Lower lobe of right lung (tissue), 2 donors: ENCODE measurements around the gene HP1BP3. TPM values are rescaled to one million over a fixed set of nuclear protein-coding genes. Genes with fewer than 3 reads are reported as not detected.

Experiments
- ATAC-seq, 2 donors: fragments of 200-7000 bp; cut with Tn5 transposase; one replicate each; pipeline ENCODE4 v1.9.1; 2020 to 2022; ENCODE audit warnings: mild to moderate bottlenecking in 2 of 2, moderate library complexity in 2 of 2
- DNase-seq: peaks from one replicate; pipeline ENCODE4 v3.0.0-alpha.2; 2020
- H3K27ac ChIP-seq: fragments of 200-600 bp; one replicate; pipeline ENCODE4 v1.8.0; 2022
- H3K27me3 ChIP-seq: fragments of 200-600 bp; one replicate; pipeline ENCODE4 v1.8.0; 2022; ENCODE audit warnings: low read depth
- H3K36me3 ChIP-seq: fragments of 200-600 bp; one replicate; pipeline ENCODE4 v1.8.0; 2022; ENCODE audit warnings: mild to moderate bottlenecking
- H3K4me1 ChIP-seq: fragments of 200-600 bp; one replicate; pipeline ENCODE4 v1.8.0; 2022
- H3K4me3 ChIP-seq: fragments of 200-600 bp; one replicate; pipeline ENCODE4 v1.8.0; 2022; ENCODE audit warnings: mild to moderate bottlenecking
- H3K9me3 ChIP-seq: fragments of 200-600 bp; one replicate; pipeline ENCODE4 v1.8.0; 2022
- CTCF ChIP-seq: fragments of 200-600 bp; IDR thresholded peaks from one replicate; pipeline ENCODE4 v1.8.0; 2022; ENCODE audit warnings: antibody characterized with exemption, mild to moderate bottlenecking
- intact Hi-C: fragments of 100-400 bp; cut with DNase I; formaldehyde crosslinking; loops from one replicate; pipeline ENCODE4 v1.11.0; 2022
- total RNA-seq: library from RNA; stranded (reverse); fragmentation: NEBNext Ultra II Directional; extraction: Animal tissue kit (Norgen Biotek cat#: 25700); gene quantifications from one replicate; pipeline ENCODE4 v1.2.1, GENCODE V29; 2021
- donor health status: DM: no; HTN: yes; CAD: no; lungs with severe emphysema.

The HP1BP3 gene
- total RNA-seq, 1 donor from 2014 or later = 253 TPM

DNA sequence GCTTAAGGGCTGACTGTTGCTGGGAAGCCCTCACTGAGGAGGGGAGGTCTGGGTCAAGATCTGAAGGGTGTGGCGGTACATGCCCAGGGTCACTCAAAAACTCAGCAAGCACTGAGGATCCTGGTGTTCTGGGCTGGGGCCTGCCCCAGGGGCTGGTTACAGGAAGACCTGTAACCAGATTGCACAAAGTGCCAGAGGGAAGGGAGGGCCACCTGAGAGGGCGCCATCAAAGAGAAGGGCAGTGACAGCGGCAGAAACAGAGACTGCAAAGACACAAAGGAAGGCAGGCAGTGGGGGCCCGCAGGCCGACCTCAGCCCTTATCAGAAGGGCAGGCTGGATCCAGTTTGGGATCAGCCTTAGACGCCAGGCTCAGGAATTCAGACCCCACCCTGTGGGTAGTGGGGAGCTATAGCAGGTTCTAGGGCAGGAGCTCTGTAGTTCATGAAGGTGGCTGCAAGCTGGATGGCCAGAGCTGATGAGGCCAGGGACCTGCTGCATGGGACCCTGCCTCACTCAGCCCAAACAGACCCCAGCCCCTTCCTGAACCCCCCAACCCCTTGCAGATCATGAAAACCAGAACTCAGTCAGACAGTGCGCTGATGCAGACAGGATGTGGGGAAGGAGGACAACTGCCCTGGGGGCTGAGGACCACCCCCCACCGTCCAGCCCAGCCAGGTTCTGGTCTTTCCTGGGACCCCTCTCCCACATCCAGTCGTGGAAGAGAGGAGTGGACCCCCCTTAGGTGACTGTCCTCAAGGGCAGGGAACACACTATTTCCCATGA, 58.5 kb downstream of the HP1BP3 start:
- no peak for TF ChIP-seq CTCF
- Histone ChIP-seq H3K4me1 (peaks cover 25% of the 10 kb centered on the region), H3K9me3 (no peaks in the 10 kb centered on the region), H3K27ac (no peak overlapping the region), H3K27me3 (peaks cover 45% of the 10 kb centered on the region), H3K36me3 (no peaks in the 10 kb centered on the region), H3K4me3 (no peak overlapping the region)
- DNase-seq (no peak), ATAC-seq (no peak)
- intact Hi-C loops = no loop called here

DNA sequence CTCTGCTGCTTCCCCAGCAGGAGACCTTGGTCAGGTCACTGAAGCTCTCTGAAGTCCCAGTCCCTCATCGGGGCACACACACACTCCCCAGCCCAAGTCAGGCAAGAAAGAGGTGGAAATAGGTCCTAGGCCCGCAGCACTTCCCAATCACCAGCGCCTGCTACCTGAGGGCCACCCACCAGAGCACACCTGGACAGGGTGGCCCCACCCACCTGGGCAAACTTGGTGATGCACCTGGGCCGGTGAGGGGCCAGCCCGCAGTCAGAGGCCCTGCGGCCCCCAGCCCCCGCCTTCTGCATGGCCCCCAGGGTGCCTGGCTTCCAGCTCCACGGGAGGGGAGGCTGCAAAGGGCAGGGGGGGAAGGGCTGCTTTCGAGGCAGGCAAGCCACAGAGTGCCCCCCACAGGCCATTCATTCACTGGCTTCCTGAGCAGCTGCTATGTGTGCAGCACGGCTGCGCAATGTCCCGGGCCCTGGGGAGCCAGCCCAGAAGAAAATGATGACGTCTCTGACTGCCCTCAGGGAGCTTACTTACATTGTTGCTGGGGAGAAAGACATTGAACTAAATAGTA, 59.3 kb downstream of the HP1BP3 start:
- intact Hi-C loops = no loop called here

DNA sequence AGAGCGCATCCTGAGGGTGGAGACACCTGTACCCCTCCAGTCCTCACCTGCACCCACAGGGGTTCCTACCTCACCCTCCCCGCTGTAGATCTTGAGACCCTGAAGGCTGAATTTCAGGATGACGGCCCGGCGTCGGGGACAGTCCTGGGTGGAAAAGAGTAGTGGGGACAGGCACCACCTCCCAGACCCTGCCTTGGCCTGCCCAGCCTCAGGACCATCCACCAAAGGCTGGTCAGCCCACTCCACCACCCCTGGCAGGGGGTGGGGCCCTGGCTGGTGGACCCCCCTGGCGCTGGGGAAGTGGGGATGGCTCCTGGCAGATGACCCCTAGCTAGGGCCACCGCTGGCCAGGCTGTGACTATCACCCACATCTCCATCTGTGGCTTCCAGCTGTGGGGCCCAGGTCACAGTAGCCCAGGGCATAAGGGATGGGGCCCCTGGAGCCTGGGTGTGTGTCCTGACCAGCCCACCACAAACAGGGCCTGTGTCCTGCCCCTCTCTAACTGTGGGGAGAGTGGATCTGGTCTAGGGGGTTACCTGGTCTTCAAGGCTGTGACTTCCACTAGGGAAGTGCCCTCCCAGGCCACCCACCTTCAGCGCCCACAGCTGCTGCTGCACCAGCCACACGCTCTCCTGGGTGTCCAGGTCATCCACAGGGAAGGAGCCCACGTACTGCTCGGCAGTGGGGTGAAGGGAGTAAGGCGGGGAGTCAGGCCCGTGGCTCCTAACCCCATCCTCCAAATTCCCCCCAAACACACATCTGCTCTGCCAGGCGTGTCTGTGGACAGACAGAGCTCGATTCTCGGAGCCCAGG, 60.0 kb downstream of the HP1BP3 start:
- DNase-seq (no peak), ATAC-seq (no peak)
- Histone ChIP-seq H3K36me3 (no peaks in the 10 kb centered on the region), H3K4me1 (peaks cover 11% of the 10 kb centered on the region), H3K9me3 (no peaks in the 10 kb centered on the region), H3K27ac (no peak overlapping the region), H3K4me3 (no peak overlapping the region), H3K27me3 (peaks cover 37% of the 10 kb centered on the region)
- intact Hi-C loops = no loop called here
- TF ChIP-seq CTCF = no peak

More for the DNA sequence above, 59.3 kb downstream of the HP1BP3 start:
- DNase-seq (no peak), ATAC-seq (no peak)
- Histone ChIP-seq H3K9me3 (no peaks in the 10 kb centered on the region), H3K36me3 (no peaks in the 10 kb centered on the region), H3K27ac (no peak overlapping the region), H3K4me3 (no peak overlapping the region), H3K27me3 (peaks cover 44% of the 10 kb centered on the region), H3K4me1 (peaks cover 18% of the 10 kb centered on the region)
- no peak for TF ChIP-seq CTCF

- DNase-seq (no peak), ATAC-seq (no peak)
- intact Hi-C loops = no loop called here
- H3K9me3 ChIP-seq = no peaks in the 10 kb centered on the region
- H3K4me3 ChIP-seq = no peak overlapping the region
- no peak for TF ChIP-seq CTCF
- H3K4me1 ChIP-seq = peaks cover 6% of the 10 kb centered on the region
- no peak overlapping the region for H3K27ac ChIP-seq
- no peaks in the 10 kb centered on the region for H3K36me3 ChIP-seq
- H3K27me3 ChIP-seq = peaks cover 30% of the 10 kb centered on the region
Observed at GRCh38 chr1:20726118-20726911, 60.8 kb downstream of the HP1BP3 start.
